ENCODE measurements around the gene TRIM71.

Gene TRIM71

DNA sequence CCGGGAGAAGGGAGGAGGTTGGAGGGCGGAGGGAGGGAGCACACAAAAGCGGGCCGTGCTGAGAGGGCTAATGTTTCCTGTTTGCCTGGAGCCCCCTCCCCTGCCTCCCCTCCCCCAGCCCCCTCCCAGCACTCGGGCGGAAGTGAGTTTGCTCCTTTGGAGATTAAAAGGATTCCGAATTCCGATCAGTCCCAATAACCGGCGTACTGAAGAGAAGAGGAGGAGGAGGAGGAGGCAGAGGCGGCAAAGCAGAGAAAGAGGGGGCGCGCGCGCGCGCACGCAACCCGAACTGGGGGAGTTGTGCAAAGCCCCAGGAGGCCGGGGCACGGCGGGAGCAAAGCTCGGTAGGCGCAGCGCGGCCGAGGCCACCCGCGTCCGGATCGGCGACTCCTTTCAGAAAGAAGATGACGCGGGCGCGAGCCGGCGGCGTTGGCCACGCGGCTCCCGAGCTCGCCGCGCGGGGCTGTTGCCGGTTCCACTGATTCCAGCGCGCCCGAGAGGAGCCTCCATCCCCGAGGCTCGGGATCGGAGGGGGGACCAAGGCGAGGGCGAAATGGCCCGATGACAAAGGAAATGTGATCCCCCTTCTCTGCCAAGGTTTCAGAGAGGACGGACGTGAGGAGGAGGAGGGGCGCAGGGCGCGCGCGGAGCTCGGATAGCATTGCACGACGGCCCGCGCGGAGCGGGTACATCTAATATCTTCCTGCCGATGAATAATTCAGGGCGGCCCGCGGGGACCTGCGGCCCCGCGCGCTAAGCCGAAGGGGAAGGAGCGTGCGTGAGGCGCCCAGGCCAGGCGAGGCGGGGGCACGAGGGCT lies 1.1 kb upstream of the TRIM71 start:
- TF ChIP-seq SIN3A (IDR thresholded peaks at IDR 0.05; ENCODE audit: borderline replicate concordance, insufficient read depth, low read length) = no peak

DNA sequence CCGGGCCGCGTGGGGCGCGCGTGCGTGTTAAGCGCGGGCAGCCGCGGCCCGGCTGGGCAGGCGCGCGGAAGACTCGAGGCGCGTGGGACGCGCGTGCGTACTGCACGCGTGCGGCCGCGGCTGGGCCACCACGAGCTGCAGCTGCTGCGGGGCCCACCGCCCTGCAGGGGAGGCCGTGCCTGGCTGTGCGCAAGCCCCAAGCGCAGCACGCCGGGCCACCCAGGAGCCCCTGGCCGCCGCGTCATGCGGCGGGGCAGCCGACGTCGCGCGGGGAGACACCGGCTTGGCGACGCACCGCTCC lies 590 bp upstream of the TRIM71 start:
- TF ChIP-seq, protein P1, sequence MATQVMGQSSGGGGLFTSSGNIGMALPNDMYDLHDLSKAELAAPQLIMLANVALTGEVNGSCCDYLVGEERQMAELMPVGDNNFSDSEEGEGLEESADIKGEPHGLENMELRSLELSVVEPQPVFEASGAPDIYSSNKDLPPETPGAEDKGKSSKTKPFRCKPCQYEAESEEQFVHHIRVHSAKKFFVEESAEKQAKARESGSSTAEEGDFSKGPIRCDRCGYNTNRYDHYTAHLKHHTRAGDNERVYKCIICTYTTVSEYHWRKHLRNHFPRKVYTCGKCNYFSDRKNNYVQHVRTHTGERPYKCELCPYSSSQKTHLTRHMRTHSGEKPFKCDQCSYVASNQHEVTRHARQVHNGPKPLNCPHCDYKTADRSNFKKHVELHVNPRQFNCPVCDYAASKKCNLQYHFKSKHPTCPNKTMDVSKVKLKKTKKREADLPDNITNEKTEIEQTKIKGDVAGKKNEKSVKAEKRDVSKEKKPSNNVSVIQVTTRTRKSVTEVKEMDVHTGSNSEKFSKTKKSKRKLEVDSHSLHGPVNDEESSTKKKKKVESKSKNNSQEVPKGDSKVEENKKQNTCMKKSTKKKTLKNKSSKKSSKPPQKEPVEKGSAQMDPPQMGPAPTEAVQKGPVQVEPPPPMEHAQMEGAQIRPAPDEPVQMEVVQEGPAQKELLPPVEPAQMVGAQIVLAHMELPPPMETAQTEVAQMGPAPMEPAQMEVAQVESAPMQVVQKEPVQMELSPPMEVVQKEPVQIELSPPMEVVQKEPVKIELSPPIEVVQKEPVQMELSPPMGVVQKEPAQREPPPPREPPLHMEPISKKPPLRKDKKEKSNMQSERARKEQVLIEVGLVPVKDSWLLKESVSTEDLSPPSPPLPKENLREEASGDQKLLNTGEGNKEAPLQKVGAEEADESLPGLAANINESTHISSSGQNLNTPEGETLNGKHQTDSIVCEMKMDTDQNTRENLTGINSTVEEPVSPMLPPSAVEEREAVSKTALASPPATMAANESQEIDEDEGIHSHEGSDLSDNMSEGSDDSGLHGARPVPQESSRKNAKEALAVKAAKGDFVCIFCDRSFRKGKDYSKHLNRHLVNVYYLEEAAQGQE (IDR thresholded peaks at IDR 0.05; ENCODE audit: insufficient read depth in 1 of 2, low read depth in 2 of 2, low read length in 2 of 2) = no peak
- no peak for TF ChIP-seq SIN3A (IDR thresholded peaks at IDR 0.05; ENCODE audit: borderline replicate concordance, insufficient read depth, low read length)

DNA sequence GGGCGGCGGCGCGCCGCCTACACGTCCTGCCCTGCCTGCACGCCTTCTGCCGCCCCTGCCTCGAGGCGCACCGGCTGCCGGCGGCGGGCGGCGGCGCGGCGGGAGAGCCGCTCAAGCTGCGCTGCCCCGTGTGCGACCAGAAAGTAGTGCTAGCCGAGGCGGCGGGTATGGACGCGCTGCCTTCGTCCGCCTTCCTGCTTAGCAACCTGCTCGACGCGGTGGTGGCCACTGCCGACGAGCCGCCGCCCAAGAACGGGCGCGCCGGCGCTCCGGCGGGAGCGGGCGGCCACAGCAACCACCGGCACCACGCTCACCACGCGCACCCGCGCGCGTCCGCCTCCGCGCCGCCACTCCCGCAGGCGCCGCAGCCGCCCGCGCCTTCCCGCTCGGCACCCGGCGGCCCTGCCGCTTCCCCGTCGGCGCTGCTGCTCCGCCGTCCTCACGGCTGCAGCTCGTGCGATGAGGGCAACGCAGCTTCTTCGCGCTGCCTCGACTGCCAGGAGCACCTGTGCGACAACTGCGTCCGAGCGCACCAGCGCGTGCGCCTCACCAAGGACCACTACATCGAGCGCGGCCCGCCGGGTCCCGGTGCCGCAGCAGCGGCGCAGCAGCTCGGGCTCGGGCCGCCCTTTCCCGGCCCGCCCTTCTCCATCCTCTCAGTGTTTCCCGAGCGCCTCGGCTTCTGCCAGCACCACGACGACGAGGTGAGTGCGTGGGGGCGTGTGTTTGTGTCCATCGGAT lies 602 bp downstream of the TRIM71 start:
- TF ChIP-seq POLR2AphosphoS5 (IDR thresholded peaks at IDR 0.05; ENCODE audit: low read depth, low read length) (no peak), FOXP2 (optimal IDR thresholded peaks at IDR 0.05; ENCODE audit: borderline replicate concordance, extremely low read depth, extremely low read length, insufficient read depth) (no peak), TAF1 (IDR thresholded peaks at IDR 0.05; ENCODE audit: borderline replicate concordance, insufficient read depth, low read length) (no peak), SIN3A (IDR thresholded peaks at IDR 0.05; ENCODE audit: borderline replicate concordance, insufficient read depth, low read length) (no peak)
- TF ChIP-seq, protein P1 (IDR thresholded peaks at IDR 0.05; ENCODE audit: insufficient read depth in 1 of 2, low read depth in 2 of 2, low read length in 2 of 2) = no peak

DNA sequence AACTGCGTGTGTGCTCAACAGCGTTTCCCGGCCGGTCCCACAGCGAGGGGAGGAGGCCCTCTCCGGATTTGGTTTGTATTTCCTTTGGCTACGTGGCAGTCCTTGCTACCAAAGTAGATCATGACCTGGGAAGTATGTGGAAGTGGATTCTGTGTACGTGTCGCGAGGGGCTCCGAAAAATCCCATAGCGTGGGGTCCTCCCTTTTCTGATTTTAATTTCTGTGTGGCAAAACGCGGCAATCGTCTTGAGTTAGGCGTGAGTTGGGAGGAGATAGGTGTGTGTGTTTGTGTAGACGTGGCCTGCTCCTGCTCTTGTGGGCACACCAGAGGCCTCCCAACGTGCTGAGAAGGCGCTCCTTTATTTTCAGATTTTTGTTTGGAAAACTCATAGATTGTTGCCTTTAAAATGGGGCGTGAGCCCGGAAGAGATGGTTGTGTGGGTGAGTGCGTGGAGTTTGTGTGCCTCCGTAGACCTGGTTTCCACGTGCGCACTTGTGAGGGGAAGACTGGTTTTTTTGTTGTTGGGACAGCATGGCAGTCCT lies 1.2 kb downstream of the TRIM71 start:
- TF ChIP-seq, protein P1 (IDR thresholded peaks at IDR 0.05; ENCODE audit: insufficient read depth in 1 of 2, low read depth in 2 of 2, low read length in 2 of 2) = no peak
- TF ChIP-seq FOXP2 (optimal IDR thresholded peaks at IDR 0.05; ENCODE audit: borderline replicate concordance, extremely low read depth, extremely low read length, insufficient read depth) (no peak), SIN3A (IDR thresholded peaks at IDR 0.05; ENCODE audit: borderline replicate concordance, insufficient read depth, low read length) (no peak), TAF1 (IDR thresholded peaks at IDR 0.05; ENCODE audit: borderline replicate concordance, insufficient read depth, low read length) (no peak), POLR2AphosphoS5 (IDR thresholded peaks at IDR 0.05; ENCODE audit: low read depth, low read length) (no peak)

DNA sequence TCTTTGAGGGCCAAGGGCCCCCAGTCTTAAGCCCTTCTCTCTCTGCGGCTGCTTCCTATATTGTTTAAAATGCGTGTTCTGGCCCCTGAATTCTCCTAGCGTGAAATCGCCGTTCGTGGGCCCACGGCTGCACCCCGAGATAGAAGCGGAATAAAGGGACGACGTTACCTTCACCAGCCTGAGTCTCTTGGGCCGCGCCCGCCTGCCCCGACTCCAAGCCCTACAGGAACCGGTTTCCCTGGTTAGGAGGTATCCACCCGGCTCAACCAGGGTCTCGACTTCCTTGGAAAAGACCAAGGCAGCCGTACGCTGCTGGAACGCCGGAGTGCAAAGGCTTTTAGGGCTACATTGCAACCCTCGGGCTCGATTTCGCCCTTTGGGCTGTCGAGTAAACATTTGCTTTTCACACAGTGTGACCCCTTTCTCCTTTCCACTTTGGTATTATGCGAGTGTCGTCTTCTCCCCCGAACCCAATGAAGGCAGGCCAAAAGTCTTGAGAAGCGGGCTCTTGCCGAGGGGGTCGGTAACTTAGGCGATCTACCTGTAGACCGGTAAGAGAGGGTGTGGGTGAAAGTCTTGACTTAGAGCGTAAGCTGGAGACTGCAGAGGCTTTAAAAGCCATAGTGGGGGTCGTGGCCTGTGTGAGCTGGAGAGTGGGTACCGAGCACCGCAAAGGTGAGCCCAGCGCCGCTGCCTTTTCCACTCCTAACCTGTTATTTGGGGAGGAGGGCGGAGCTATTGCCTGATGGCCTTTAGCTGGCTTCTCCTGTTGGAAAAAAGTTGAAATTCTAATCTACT lies 2.0 kb downstream of the TRIM71 start:
- TF ChIP-seq SIN3A (IDR thresholded peaks at IDR 0.05; ENCODE audit: borderline replicate concordance, insufficient read depth, low read length) (no peak), POLR2AphosphoS5 (IDR thresholded peaks at IDR 0.05; ENCODE audit: low read depth, low read length) (no peak), FOXP2 (optimal IDR thresholded peaks at IDR 0.05; ENCODE audit: borderline replicate concordance, extremely low read depth, extremely low read length, insufficient read depth) (no peak), TAF1 (IDR thresholded peaks at IDR 0.05; ENCODE audit: borderline replicate concordance, insufficient read depth, low read length) (no peak)
- TF ChIP-seq, protein P1 (IDR thresholded peaks at IDR 0.05; ENCODE audit: insufficient read depth in 1 of 2, low read depth in 2 of 2, low read length in 2 of 2) = no peak

Measured in PFSK-1 (cell line).